GM06990 (cell line): ENCODE data around the gene ADGRL3.

Experiments used
- DNase-seq: peaks from one replicate; pipeline ENCODE4 v3.0.0-alpha.2; 2011; ENCODE audit not compliant: insufficient read length; ENCODE audit errors: extremely low read depth
- H3K27me3 ChIP-seq: replicated peaks from 2 replicates; pipeline ENCODE4 v1.6.0; 2011; ENCODE audit warnings: low read length; ENCODE audit not compliant: control insufficient read depth, insufficient read depth
- H3K36me3 ChIP-seq: 2 replicates; pipeline ENCODE4 v1.5.1; 2011; ENCODE audit warnings: low read length; ENCODE audit not compliant: control insufficient read depth, insufficient read depth
- H3K4me3 ChIP-seq: replicated peaks from 2 replicates; pipeline ENCODE4 v1.5.1; 2011; ENCODE audit warnings: low read depth, mild to moderate bottlenecking, control low read depth, low read length
- TF ChIP-seq, protein P1 (sequence below): IDR thresholded peaks from 2 replicates; pipeline ENCODE4 v1.5.1; 2011; ENCODE audit warnings: low read length, control low read depth, mild to moderate bottlenecking, inconsistent platforms; ENCODE audit not compliant: insufficient read depth, poor library complexity, severe bottlenecking

ADGRL3 gene

DNA sequence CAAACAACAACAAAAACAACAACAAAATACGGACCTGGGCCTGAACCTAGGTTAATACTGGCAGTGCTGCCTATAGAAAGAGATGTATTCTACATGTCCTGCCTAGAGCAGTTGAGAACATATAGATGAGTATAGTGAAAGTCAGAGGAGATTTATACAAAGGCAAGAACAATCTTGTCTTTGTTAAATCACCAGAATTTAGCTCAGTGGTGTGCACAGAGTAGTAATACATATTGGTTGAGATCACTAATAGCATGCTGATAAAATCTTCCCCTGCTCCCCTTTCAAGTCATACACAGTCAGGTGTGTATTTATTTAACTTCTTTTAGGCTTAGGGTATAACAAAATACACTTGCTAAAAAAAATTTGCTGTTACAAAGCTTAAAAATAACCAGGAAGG lies 247.8 kb downstream of the ADGRL3 start:
- TF ChIP-seq, protein P1, sequence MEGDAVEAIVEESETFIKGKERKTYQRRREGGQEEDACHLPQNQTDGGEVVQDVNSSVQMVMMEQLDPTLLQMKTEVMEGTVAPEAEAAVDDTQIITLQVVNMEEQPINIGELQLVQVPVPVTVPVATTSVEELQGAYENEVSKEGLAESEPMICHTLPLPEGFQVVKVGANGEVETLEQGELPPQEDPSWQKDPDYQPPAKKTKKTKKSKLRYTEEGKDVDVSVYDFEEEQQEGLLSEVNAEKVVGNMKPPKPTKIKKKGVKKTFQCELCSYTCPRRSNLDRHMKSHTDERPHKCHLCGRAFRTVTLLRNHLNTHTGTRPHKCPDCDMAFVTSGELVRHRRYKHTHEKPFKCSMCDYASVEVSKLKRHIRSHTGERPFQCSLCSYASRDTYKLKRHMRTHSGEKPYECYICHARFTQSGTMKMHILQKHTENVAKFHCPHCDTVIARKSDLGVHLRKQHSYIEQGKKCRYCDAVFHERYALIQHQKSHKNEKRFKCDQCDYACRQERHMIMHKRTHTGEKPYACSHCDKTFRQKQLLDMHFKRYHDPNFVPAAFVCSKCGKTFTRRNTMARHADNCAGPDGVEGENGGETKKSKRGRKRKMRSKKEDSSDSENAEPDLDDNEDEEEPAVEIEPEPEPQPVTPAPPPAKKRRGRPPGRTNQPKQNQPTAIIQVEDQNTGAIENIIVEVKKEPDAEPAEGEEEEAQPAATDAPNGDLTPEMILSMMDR: no peak
- no peaks in the 10 kb centered on the region for H3K36me3 ChIP-seq
- no peak for DNase-seq
- no peaks in the 10 kb centered on the region for H3K27me3 ChIP-seq
- H3K4me3 ChIP-seq: no peak overlapping the region

DNA sequence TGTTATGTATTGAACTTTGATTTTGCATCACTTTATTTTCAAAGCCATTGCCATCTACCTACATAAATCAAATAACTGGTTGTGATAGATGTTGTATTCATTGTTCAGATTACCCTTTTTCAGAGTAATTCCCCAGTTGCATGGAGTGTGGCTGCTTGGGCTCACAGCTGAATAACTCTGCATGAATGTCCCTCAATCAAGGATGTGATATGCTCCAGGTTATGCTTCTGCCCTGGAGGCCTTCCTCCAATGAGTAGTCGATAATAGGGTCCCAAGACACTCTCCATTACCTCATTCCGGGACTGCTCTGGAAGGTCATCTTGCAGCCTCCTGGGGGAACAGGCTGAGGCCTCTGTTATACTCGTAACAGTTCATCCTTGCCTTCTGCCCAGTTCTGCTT lies 251.8 kb downstream of the ADGRL3 start:
- no peak for DNase-seq
- no peaks in the 10 kb centered on the region for H3K27me3 ChIP-seq
- no peak overlapping the region for H3K4me3 ChIP-seq
- H3K36me3 ChIP-seq: no peaks in the 10 kb centered on the region
- TF ChIP-seq, protein P1: no peak

DNA sequence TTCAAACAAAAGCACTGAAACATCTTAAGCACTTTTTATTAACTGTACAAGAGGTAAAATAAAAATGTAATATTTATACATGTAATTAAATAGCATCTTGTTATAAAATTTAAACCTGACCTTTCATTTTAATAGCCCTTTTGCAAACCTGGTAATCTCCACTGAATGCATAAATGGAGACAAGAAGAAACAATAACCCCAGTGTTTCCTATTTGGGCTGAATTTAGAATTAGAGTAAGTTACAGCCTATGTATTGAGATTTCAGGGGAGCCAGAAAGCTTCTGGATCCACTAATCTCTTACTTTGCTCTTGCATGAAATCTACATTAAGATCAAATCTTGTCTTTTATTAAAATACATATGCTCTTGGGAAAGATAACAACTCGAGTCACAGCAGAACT lies 261.8 kb downstream of the ADGRL3 start:
- no peaks in the 10 kb centered on the region for H3K27me3 ChIP-seq
- TF ChIP-seq, protein P1: no peak
- no peak for DNase-seq
- no peak overlapping the region for H3K4me3 ChIP-seq
- H3K36me3 ChIP-seq: no peaks in the 10 kb centered on the region

DNA sequence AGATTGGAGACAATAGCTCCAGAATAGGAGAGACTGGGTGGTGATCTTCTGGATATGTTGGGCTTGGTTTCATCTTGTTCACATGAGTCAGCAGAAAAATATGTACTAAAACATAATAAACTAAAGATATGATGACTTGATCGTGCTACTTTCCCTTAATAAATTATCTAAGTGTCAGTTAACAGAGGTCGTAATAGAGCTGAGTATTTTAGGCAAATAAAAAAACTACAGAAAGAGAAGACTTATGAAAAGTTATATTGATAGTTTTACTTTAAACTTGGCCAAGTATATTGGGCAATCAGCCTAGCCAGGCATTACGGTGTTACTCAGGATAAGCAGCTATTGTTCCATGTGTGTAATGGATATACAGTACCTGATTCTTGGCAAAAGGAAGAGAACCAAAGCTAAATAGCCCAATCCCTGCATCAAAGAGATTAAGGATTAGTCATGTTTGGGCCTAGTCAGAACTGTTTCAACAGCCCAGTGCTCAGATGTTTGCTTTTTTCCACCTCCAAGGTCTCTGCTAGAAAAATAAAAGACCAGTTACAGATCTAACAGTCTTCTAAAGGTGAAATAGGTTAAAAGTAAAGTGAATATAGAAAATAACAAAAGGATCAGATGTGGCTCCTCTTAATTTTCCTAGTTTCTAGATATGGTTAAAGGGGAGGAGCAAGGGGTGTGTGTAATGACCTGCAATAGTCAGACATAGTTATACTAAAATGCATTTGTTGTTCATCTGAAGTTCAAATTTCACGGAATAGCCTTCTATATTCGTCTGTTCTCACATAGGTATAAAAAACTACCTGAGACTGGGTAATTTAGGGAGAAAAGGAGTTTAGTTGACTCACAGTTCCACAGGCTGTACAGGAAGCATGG lies 262.6 kb downstream of the ADGRL3 start:
- TF ChIP-seq, protein P1: no peak
- Histone ChIP-seq H3K36me3 (no peaks in the 10 kb centered on the region), H3K27me3 (no peaks in the 10 kb centered on the region), H3K4me3 (no peak overlapping the region)
- no peak for DNase-seq

DNA sequence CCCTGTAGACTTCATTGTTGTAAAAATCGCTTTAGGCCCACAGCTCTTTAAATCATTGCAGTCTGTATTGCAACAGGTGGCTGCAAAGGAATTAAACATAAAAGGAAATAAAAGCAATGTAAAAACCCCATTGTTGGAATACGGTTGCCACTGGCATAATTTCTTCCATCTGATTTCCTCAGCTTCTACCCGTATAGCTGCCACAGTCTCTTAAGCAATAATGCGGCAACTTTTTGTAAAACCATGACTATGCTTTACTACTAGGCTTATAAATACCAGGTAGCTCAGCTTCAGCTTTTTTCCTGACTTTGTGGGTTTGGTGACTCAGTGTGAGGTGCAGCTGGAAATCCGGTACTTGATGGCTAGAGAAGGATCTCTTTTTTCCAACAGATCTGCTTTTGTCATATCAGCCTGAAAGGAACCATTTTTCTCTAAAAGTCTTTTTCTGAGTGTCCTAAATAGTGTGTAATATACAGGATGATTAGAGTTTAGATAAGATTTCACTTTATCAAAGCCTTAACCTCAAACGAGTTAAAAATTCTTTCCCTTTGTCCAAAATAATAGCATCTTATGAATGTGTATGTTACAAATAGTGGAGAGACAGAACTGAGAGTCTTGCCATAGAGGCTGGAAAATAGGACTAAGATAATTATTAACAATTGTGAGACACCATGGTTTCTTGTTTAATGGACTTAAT lies 268.0 kb downstream of the ADGRL3 start:
- H3K36me3 ChIP-seq: no peaks in the 10 kb centered on the region
- no peak overlapping the region for H3K4me3 ChIP-seq
- H3K27me3 ChIP-seq: no peaks in the 10 kb centered on the region
- TF ChIP-seq, protein P1: no peak
- DNase-seq: no peak
